GM21390 (cell line): ENCODE data around the gene ALDH4A1.
"Not testable (repeated sequence)": the region's sequence is repeated elsewhere in the genome, so short reads cannot be mapped to it uniquely, and the experiment has no call there.

Experiments used
- ATAC-seq: cut with Tn5 transposase; IDR thresholded peaks from one replicate; pipeline ENCODE4 v1.9.1; 2021; ENCODE audit not compliant: unreplicated experiment

The ALDH4A1 gene

DNA sequence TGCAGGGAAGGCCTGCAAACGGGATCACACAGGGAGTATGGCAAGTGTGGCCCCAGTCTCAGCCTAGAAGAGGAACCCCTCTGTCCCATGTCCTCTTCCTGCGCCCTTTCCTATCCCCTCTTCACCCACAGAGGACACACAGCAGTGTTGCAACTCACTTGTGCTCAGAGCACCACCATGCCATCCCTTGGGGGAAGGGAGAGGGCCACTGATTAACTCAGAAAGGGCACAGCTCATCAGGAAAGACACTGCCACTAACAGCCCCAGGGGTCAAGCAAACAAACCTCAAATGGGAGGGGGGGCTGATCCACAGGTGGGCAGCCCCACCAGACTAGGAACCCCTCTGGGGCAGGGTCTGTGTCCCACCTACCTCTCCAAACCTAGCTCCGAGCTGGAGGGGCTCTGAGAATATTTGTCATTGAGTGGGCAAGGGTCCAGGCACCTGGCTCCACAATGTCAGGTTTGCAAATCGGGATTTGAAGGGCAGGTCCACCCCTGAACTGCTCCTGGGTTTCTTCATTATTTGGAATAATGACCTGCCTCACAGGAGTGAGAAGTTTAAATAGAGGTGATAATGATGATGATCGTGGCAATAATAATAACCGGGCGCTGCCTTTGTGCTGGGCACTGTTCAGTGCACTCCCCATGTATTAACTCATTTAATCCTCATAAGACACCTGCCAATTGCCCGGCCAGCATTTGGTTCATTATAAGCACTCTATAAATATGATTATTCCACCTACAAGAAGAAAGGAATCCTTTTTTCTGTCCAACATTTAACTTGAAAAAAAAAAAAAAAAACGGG is 1.0 kb downstream of the ALDH4A1 start:
- no peak for ATAC-seq

DNA sequence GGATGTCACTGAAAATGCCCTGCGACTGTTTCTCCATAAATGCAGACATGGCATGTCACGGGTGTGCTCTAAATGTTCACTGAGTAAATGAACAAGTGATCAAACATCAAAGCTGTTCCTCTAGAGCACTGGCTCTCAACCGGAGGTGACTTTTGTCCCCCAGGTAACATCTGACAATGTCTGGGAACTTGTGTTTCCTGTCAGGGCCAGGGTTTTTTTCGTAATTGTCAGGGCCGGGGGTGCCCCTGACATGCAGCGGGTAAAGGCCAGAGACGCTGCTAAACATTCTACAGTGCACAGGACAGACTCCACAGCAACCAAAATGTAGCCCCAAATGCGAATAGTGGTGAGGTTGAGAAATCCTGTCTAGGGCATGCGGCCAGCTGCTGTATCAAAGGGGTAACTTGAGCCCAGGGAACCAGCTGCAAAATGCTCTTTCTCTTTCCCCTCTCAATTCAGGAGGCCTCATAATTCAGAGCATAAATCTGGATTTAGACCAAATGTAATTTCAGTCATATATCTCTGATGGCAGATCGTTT is 2.0 kb downstream of the ALDH4A1 start:
- ATAC-seq, result no peak

DNA sequence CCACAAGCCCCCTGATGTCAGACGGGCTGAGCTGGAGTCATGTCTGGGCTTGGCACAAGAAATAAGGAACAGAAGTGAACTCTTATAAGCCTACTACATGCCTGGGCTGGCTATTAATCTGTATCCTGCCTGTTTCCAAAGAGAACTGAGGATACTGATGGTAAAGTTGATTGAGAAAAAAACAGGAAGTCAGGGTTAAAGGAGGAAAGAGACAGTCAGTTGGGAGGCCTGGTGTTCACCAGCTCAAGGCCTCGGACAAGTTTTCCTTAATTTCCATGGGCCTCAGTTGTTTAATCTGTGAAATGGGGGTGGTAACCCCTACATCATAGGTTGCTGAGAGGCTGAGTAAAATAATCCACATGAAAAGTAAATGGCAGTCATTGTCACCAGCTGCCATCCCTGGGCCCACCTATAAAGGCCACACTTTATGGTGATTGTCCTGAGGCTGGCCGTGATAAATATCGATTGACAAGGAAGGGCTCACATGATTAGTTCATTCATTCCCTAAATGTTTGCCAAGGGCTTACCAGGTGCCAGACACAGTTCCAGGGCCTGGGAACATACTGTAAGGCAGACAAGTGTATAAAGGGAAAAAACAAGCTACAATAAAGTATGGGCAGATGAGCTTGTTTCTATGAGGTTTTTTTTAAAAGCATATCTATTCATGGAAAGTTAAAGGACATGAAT is 2.8 kb downstream of the ALDH4A1 start:
- ATAC-seq, result no peak

DNA sequence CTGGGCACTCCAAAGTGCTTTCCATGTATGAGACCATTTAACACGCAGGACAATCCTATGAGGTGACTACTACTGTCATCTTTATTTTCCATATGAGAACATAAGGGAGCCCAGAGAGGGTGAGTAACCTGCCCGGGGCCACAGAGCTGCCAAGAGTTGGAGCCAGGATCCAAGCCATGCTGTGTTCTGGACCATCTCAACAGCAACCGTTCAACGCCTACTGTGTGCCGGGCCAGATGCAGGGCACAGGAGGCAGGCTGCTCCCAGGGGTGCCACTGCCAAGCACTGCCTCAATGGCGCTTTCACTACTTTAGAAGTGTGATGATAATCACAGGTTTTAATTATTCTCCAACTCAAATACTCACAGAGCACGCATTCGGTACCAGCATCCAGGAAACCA is 3.8 kb downstream of the ALDH4A1 start:
- no peak for ATAC-seq

DNA sequence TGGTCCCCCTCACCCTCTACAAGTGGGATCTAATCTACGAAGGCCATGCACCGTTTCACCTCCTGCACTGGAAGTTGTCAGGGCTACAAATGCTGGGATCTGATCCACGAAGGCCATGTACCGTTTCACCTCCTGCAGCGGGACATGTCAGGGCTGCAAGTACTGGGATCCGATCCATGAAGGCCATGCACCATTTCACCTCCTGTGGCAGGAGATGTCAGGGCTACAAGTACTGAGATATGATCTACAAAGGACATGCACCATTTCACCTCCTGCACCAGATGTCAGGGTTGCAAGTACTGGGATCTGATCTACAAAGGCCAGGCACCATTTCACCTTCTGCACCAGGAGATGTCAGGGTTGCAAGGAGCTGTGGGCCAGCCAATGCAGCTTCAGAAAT is 7.0 kb downstream of the ALDH4A1 start:
- no peak for ATAC-seq

DNA sequence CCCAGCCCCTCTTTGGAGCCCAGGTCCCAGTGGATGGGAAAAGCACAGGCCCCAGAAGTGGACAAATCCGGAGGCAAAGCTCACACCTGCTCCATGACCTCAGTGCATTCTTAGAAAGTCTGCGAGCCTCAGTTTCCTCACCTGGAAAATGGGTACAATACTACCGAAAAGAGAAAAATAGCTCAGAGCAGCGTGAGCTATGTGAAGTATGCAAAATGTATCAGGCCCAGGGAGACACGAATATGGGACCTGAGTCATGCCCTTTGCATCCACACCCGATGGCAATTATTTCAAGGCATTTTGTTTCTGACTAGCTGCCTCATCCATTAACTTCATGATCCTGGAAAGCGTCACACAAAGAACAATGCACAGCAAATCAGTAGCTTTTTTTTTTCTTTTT is 9.2 kb downstream of the ALDH4A1 start:
- no peak for ATAC-seq

DNA sequence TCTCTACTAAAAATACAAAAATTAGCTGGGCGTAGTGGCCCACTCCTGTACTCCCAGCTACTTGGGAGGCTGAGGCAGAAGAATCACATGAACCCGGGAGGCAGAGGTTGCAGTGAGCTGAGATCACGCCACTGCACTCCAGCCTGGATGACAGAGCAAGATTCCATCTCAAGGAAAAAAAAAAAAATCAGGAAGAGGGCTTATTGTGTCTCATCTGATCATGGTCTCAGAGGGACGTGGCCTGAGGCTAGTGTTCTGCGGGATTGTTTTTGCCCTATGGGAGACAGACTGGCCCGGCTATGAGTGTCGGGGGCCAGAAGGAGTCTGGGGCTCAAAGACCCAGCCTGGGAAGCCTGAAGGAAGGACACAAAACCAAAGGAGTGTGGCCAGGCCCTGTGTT is 10.5 kb downstream of the ALDH4A1 start:
- not testable (repeated sequence) for ATAC-seq

DNA sequence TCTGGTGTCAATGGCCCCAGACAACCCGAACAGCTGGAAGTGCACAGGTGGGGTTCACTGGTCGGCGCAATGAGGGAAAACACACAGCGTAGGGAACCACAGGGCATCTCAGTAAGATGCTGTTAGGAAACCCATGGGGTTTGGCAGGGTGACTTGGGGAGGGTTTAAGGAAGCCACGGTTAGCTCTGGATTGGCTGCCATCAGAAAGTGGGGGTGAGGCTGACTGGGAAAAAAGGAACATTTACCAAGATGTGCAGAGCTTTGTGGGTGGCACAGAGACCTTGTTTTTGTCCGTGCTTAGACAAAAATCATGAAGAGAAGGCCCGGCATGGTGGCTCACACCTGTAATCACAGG is 11.0 kb downstream of the ALDH4A1 start:
- no peak for ATAC-seq

DNA sequence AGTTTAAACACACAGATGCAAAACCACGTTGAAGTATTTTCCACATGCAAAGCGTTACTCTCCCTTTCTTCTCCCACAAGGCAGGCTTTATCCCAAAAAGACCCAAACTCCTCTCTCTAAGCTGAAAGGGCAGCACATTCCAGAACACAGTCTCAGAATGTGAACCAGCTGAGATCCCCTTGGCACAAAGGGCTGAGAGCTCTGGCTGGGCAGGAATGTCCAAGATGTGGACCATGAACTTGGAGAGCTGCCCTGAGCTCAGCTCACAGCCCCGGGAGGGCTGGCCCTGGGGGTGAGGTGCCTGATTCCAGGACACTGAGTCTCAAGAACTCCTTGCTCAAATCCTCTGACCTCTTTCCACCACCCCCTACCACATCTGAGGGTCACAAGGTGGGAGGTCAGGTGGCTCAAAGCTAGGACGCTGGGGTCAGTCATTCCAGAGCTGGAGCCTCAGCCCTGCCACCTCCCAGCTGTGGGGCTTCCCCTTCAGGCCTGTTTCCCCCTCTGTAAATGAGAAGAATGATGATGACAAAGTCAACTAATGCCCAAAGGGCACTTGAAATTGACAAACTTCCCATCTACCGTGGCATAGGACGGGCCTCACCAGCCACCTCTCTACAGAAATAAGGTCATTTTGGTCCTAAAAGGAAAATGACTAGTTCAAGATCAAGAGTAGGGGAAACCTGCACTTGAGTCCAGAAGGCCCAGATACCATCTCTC is 11.5 kb downstream of the ALDH4A1 start:
- no peak for ATAC-seq

DNA sequence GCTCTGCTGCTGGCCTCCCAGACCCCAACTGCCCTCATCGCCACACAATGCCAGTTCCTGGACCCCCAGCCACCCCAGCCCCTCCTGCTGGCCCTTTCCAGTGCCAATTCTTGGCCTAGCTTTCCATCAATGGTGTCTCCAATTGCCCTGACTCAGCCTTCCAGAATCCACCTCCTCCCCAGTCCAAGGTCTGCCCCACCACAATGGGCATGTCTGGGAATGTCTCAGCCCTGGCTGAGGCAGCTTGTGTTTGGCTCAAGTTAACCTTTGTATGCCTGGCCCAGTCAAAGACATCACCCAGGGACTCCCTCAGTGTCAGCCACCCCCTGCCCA is 16.4 kb downstream of the ALDH4A1 start:
- ATAC-seq, result no peak

DNA sequence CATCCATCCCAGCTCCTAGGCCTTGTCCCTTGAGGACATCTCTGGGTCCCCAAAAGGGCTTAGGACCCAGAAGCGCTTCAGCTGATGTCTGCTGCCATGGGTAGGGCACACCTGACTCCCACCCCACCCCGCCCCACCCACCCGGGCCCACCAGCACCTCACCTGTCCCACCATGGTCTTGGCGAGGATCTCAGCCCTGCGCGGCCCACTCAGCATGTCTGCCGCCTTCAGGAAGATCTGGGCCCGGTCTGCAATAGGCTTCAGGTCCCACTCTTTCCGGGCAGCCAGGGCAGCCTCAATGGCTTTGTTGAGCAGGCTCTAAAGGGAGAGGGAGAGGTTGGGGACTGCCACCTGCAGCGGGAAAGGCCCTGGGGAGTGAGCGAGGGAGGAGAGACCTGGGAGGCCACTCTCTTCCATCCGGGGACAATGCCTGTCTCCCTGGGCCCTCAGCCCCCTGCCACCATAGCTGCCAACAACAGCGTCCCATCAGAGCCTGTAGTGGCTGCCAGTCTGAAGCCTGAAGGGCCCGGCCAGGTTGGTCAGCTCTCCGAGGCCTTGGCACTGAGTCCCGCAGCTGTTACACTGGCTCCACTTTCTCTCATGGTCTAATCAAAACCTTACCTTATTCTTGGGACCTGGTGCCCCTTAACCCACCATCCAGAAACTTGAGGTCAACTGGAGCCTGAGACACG is 16.9 kb downstream of the ALDH4A1 start:
- ATAC-seq, result no peak

DNA sequence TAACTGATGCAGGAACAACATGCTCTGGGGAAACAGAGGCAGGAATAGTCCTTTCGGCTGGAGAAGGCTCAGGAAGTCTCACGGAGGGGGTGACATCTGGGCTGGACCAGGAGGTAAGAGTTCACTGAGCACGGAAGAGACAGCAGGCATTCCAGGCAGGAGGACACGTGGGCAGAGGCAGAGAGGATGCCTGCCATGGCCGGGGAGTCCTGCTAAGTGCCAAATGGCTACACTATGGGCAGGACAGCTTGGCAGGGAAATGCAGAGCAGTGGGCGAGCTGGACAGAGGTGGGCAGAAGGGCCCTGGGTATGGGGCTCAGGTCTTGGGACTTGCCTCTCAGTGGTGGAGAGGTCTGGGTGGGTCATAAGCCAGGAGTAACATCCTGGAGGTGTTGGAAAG is 17.6 kb downstream of the ALDH4A1 start:
- ATAC-seq, result no peak

DNA sequence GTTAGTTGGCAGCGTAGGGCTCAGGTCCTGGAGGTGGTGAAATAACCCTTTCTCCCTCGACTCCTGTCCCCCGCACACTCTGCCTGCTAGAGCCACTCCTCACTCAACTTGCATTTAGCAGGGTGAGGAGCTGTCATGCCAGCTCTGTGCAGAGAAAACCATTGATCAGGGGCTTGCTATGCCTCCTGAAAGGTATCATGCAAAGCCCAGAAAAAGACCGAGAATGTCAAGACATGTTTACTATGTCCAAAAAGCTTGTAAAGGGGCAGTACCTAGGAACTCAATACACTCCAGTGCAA is 18.0 kb downstream of the ALDH4A1 start:
- ATAC-seq, result no peak

DNA sequence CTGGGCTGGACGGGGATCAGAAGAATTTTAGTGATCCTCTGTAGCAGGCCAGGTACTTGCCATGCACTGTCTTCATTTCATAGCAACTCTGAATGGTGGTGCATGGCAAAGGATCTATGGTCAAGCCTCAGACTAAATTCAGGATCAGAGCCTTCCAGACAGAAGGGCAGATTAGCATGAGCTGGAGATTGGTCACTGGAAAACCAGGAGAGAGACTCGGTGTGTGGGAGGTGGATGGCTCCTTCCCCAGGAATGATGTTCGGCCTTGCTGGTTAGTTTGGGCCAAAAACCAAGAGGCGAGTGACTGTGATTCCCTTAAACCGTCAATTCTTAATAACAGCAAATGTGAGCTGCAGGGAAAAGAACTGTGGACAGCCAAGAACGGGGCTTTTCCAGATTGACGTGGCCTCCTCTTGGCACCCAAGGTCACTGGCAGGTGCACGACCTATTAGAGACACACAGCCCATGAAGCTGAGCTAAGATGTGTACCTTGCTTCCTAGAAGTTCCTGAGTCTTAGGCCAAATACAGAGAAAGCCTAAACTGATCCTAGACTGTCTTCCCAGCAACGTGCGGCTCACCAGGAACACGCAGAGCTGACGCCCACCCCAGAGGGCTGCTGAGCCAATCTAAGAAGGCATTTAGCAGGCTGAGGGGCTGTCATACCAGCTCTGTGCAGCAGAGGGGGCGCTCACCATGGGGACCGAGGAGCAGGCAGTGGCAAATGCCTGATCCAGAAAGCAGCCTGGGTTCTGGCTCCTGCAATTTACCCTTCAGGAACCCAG is 18.5 kb downstream of the ALDH4A1 start:
- ATAC-seq, result no peak

DNA sequence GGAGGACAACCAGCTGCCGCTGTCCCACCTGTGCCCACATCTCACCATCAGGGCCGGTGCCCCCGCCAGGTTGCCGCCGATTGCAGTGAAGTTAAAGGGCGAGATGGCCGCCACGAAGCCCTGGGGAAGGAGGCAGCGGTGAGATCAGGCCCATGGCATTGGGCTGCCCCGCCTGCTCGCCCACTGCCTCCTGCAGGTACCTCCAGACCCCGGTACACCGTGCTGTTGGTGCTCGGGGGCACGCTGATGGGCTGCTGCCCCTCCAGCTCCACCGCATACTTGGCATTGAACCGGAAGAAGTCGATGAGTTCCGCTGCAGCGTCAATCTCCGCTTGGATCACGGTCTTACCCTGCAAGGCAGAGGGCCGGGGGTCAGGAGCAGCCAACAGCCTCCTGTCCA is 19.3 kb downstream of the ALDH4A1 start:
- no peak for ATAC-seq

DNA sequence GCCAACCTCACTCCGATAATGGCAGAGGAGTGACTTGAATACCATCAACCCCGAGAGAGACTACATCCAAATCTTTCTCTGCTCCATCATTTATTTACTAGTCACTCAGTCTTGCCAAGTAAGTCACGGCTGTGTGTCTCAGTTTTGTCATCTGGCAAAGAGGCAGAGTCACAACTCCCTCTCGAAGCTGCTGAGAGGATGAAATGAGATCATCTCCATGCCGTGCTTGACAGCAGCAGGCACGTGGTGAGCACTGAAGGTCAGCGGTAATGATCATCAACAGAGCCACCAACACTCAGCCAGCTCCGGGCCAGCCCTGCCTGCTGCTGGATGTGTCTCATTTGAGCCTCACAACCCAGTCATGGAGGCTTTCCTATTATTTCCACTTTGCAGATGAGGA is 19.9 kb downstream of the ALDH4A1 start:
- ATAC-seq, result no peak

DNA sequence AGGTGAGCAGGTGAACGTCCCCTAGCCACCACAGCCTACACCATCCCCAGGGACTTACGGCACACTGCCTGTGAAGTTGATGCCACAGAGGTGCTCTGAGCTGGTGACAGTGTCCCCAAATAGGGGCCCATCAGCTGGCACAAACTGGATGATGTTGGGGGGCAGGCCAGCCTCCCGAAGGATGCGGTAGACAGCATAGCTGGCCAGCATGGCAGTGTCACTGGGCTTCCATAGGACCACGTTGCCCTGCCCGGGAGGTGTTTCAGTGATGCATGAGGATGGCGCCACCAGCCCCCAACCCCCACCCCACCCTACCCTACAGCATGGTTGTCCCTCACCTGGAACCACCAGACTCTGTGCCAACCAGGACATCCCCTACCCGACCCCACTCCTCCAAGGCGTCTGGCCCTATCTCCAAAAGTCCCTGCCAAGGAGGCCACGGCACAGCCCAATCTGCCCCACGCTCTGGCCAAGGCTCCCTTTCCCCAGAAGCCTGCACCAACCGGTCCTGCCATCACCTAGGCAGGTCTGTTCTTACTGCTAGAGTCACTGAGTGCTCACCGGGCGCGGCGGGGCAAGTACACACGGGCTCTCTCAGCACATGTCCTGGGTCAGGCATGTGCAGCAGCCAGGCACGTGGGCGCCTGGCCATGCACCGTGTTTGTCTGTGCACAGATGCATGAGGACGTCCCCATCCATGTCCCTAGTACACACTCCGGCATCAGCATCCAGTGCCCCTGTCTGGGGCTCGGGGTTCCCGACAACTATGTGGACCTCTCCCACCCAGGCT is 20.5 kb downstream of the ALDH4A1 start:
- ATAC-seq, result no peak

DNA sequence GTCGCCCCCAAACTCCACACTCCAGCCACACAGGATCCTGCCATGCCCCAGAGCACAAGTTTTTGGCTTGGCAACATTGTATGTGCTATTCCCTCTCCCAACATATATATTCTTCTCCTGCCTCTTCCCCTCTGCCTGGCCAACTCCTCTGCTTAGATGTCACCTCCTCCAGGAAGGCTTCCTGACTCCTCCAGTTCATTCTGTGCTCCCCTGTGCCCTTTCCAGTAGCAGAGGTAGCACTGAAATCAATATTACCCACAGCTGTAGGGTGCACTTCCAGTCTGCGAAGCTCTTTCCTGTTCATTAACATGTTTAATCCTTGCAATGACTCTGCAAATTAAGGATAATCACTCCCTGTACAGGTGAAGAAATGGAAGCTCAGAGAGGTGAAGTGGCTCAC is 21.2 kb downstream of the ALDH4A1 start:
- no peak for ATAC-seq

DNA sequence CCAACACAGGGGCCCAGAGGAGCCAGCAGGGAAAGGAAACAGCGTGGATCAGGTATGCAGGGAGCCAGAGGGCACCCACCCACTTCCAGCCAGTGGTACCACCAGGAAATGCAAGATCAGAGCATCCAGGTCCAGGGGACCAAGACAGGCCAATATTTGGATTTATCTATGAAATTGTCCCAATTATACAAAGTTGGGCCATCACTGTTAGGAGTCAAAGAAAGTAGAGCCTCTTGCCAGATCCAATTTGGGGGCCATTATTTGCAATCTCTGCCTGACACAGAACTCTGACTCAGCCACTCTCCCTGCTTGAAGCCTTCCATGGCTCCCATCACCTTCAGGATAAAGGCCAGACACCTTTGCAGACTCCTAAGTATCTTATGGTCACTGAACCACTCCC is 21.8 kb downstream of the ALDH4A1 start:
- no peak for ATAC-seq

DNA sequence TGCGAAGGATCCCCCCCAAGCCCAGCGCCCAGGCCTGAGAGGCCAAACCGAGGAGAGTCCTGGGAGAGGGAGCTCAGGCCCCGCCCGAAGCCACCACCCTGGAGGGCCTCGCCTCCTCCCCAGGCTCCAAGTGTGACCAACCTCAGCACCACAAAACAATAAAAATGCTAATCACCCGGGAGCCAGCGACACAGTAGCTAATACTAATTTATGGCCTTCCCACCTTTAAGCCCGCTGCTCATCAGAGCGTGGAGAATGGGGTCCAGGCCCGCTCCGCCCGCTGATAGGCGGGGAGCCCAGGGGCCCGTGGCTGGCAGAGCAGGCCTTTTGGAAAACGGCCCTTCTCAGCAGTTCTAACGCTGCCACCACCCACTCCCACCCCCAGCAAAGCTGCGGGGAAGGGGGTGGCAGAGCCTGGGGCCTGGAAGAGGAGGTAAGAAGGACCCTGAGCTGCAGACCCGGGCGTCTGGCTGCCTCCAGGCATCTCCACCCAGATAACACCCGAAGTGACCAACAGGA is 22.5 kb downstream of the ALDH4A1 start:
- ATAC-seq, result no peak
